ENCODE data around the gene TXK.

TXK gene

DNA sequence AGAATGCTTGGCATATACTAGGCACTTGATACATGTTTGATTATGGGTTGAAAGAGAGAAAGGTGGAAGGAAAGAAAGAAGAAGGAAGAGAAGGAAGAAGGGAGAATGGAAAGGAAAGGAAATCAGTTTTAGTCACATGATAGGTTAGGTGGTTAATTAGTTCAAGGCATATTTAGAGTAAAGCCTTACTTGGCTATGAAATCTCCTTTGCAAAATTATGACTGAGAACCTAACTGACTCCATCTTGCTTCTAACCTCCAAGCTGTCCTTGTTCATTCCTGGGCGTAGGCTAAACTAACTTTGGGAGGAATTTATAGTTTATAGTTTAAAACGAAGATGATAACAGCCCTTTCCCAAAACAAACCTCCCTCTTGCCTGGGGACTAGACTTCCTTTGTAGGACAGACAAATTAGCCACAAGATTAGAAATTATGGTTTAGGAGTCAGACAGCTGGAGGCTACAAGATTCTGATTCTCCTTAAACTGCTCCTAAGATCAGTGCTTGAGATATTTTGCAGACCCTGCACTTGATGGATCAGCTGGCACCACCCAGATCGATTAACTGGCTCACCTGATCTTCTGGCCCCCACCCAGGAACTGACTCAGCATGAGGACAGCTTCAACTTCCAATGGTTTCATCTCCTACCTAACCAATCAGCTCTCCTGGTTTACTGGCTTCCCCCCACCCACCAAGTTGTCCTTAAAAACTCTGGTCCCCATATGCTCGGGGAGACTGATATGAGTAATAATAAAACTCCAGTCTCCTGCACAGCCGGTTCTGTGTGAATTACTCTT lies 55.0 kb downstream of the TXK start:
- H2AFZ ChIP-seq (ENCODE audit: low read length) = no peak overlapping the region
- no peaks in the 10 kb centered on the region for H3K36me3 ChIP-seq (ENCODE audit: insufficient read depth, low read length)
- H3K4me2 ChIP-seq (ENCODE audit: low read depth, low read length, poor library complexity, severe bottlenecking) = no peak overlapping the region
- no peaks in the 10 kb centered on the region for H4K20me1 ChIP-seq (ENCODE audit: insufficient read depth, low read length, poor library complexity, severe bottlenecking)
- H3K27me3 ChIP-seq (ENCODE audit: insufficient read depth, low read length, poor library complexity, severe bottlenecking) = no peaks in the 10 kb centered on the region
- no peaks in the 10 kb centered on the region for H3K79me2 ChIP-seq (ENCODE audit: insufficient read depth, low read length)
- no peaks in the 10 kb centered on the region for H3F3A ChIP-seq (ENCODE audit: low read depth)
- H3K4me1 ChIP-seq (ENCODE audit: insufficient read depth, low read length, poor library complexity, severe bottlenecking) = peaks cover 10% of the 10 kb centered on the region
- no peaks in the 10 kb centered on the region for H3K9me2 ChIP-seq (replicated peaks; ENCODE audit: low read depth, low read length)
- TF ChIP-seq CTCF (conservative IDR thresholded peaks at IDR 0.05; ENCODE audit: low read length) (no peak), EZH2phosphoT487 (IDR thresholded peaks at IDR 0.05; ENCODE audit: borderline replicate concordance) (no peak)
- H3K4me3 ChIP-seq (ENCODE audit: low read length, poor library complexity, severe bottlenecking) = no peak overlapping the region
- no peaks in the 10 kb centered on the region for H3K9me3 ChIP-seq (ENCODE audit: insufficient read depth, low read depth, low read length)
- H3K9ac ChIP-seq (ENCODE audit: low read depth, low read length, poor library complexity, severe bottlenecking) = no peak overlapping the region

DNA sequence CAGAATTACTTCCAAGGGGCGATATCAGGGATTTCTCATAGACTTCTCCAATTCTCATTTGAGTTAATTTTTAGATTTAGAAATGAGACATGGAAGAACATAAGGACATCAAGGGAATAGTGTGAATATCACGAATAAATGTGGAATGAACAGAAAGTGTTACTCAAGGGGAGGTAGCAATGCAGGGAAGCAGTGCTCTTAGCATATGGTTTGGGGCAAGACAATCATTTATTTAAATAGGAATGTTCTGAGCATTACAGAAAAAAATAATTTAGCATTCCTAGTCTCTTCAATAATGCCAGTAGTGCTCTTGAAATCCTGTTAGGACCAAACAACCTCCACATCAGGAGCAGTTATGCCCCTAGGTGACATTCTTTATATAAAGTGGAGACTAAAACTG lies 55.6 kb downstream of the TXK start:
- H2AFZ ChIP-seq (ENCODE audit: low read length) = no peak overlapping the region
- H3F3A ChIP-seq (ENCODE audit: low read depth) = no peaks in the 10 kb centered on the region
- H4K20me1 ChIP-seq (ENCODE audit: insufficient read depth, low read length, poor library complexity, severe bottlenecking) = no peaks in the 10 kb centered on the region
- H3K9me3 ChIP-seq (ENCODE audit: insufficient read depth, low read depth, low read length) = no peaks in the 10 kb centered on the region
- no peaks in the 10 kb centered on the region for H3K9me2 ChIP-seq (replicated peaks; ENCODE audit: low read depth, low read length)
- TF ChIP-seq EZH2phosphoT487 (IDR thresholded peaks at IDR 0.05; ENCODE audit: borderline replicate concordance) = no peak
- TF ChIP-seq CTCF (conservative IDR thresholded peaks at IDR 0.05; ENCODE audit: low read length) = no peak
- H3K4me3 ChIP-seq (ENCODE audit: low read length, poor library complexity, severe bottlenecking) = no peak overlapping the region
- H3K4me2 ChIP-seq (ENCODE audit: low read depth, low read length, poor library complexity, severe bottlenecking) = no peak overlapping the region
- no peaks in the 10 kb centered on the region for H3K36me3 ChIP-seq (ENCODE audit: insufficient read depth, low read length)
- H3K79me2 ChIP-seq (ENCODE audit: insufficient read depth, low read length) = no peaks in the 10 kb centered on the region
- H3K4me1 ChIP-seq (ENCODE audit: insufficient read depth, low read length, poor library complexity, severe bottlenecking) = peaks cover 10% of the 10 kb centered on the region
- no peak overlapping the region for H3K9ac ChIP-seq (ENCODE audit: low read depth, low read length, poor library complexity, severe bottlenecking)
- H3K27me3 ChIP-seq (ENCODE audit: insufficient read depth, low read length, poor library complexity, severe bottlenecking) = no peaks in the 10 kb centered on the region

- H3K4me2 ChIP-seq (ENCODE audit: low read depth, low read length, poor library complexity, severe bottlenecking) = no peak overlapping the region
Observed at GRCh38 chr4:48074657-48075056, 59.4 kb downstream of the TXK start.

More at GRCh38 chr4:48074657-48075056, 59.4 kb downstream of the TXK start:
- H3K4me1 ChIP-seq (ENCODE audit: insufficient read depth, low read length, poor library complexity, severe bottlenecking) = peaks cover 3% of the 10 kb centered on the region
- H3K36me3 ChIP-seq (ENCODE audit: insufficient read depth, low read length) = no peaks in the 10 kb centered on the region
- no peak for TF ChIP-seq CTCF (conservative IDR thresholded peaks at IDR 0.05; ENCODE audit: low read length)
- no peak for TF ChIP-seq EZH2phosphoT487 (IDR thresholded peaks at IDR 0.05; ENCODE audit: borderline replicate concordance)
- H3K27me3 ChIP-seq (ENCODE audit: insufficient read depth, low read length, poor library complexity, severe bottlenecking) = no peaks in the 10 kb centered on the region
- no peaks in the 10 kb centered on the region for H3K9me3 ChIP-seq (ENCODE audit: insufficient read depth, low read depth, low read length)
- no peaks in the 10 kb centered on the region for H3F3A ChIP-seq (ENCODE audit: low read depth)
- H3K79me2 ChIP-seq (ENCODE audit: insufficient read depth, low read length) = no peaks in the 10 kb centered on the region
- no peaks in the 10 kb centered on the region for H3K9me2 ChIP-seq (replicated peaks; ENCODE audit: low read depth, low read length)
- no peak overlapping the region for H2AFZ ChIP-seq (ENCODE audit: low read length)
- no peaks in the 10 kb centered on the region for H4K20me1 ChIP-seq (ENCODE audit: insufficient read depth, low read length, poor library complexity, severe bottlenecking)
- H3K4me3 ChIP-seq (ENCODE audit: low read length, poor library complexity, severe bottlenecking) = no peak overlapping the region
- H3K9ac ChIP-seq (ENCODE audit: low read depth, low read length, poor library complexity, severe bottlenecking) = no peak overlapping the region
